Fibroblast of mammary gland (primary cell): Measurements from ENCODE around the gene ABCA9.
"Not testable (repeated sequence)": the region's sequence is repeated elsewhere in the genome, so short reads cannot be mapped to it uniquely, and the experiment has no call there.

Experiments
- DNase-seq: peaks from one replicate; pipeline ENCODE4 v3.0.0-alpha.2; 2010; ENCODE audit warnings: low read depth
- H3K4me3 ChIP-seq: 2 replicates; pipeline ENCODE4 v1.5.1; 2011; ENCODE audit warnings: low read depth, mild to moderate bottlenecking, low read length, moderate library complexity; ENCODE audit not compliant: control insufficient read depth
- CTCF ChIP-seq: conservative IDR thresholded peaks from 2 replicates; pipeline ENCODE4 v1.5.1; 2011; ENCODE audit warnings: low read depth, low read length, inconsistent platforms; ENCODE audit not compliant: control insufficient read depth, insufficient read depth

ABCA9 gene

GRCh38 chr17:68953340-68953997 lies 107.3 kb downstream of the ABCA9 start:
- TF ChIP-seq CTCF: no peak
- no peak overlapping the region for H3K4me3 ChIP-seq
- no peak for DNase-seq

- TF ChIP-seq CTCF: no peak
- H3K4me3 ChIP-seq: no peak overlapping the region
- no peak for DNase-seq
Measured at GRCh38 chr17:68950725-68951124, 110.0 kb downstream of the ABCA9 start.

DNA sequence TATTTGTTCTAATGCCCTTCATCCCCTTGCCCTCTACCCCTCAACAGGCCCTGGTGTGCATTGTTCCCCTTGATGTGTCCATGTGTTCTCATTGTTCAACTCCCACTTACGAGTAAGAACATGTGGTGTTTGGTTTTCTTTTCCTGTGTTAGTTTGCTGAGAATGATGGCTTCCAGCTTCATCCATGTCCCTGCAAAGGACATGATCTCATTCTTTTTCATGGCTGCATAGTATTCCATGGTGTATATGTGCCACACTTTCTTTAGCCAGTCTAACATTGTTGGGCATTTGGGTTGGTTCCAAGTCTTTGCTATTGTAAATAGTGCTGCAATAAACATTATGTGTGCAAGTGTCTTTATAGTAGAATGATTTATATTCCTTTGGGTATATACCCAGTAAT lies 112.9 kb downstream of the ABCA9 start:
- not testable (repeated sequence) for H3K4me3 ChIP-seq, DNase-seq

- DNase-seq: no peak
- TF ChIP-seq CTCF: no peak
- H3K4me3 ChIP-seq: no peak overlapping the region
Measured at GRCh38 chr17:68944435-68945035, 116.2 kb downstream of the ABCA9 start.

GRCh38 chr17:68943812-68944182 lies 116.9 kb downstream of the ABCA9 start:
- H3K4me3 ChIP-seq, DNase-seq: not testable (repeated sequence)

GRCh38 chr17:68943123-68943811 lies 117.5 kb downstream of the ABCA9 start:
- no peak for DNase-seq
- no peak for TF ChIP-seq CTCF
- no peak overlapping the region for H3K4me3 ChIP-seq

GRCh38 chr17:68942389-68942788 lies 118.3 kb downstream of the ABCA9 start:
- H3K4me3 ChIP-seq: no peak overlapping the region
- TF ChIP-seq CTCF: no peak
- no peak for DNase-seq
